GM12873 (cell line): ENCODE results near the gene ATP5F1E.

ENCODE experiments used
- CTCF ChIP-seq: IDR thresholded peaks from 2 replicates; pipeline ENCODE4 v1.5.1; 2012; ENCODE audit warnings: low read depth, mild to moderate bottlenecking, moderate library complexity, low read length, control low read depth; ENCODE audit not compliant: insufficient read depth; ENCODE audit errors: missing control alignments

Gene ATP5F1E

DNA sequence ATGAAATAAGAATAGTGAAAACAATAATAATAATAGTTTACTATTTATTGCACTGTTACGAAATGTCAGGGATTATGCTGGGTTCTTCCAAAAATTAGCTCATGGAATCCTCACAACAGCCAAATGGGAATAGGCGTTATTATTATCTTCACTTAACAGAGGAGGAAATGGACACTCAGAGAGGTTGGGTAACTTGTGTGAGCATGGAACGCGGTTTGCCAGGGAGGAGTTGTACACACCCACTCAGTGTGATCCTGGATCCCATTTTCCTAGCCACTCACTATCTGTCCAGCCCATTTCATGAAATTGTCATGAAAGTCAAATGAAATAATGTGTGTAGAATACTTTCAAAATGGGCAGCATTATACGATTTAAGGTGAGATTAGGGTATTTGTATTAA, 46.5 kb downstream of the ATP5F1E start:
- TF ChIP-seq CTCF = no peak

- no peak for TF ChIP-seq CTCF
These were observed 47.4 kb downstream of the ATP5F1E start for GRCh38 chr20:58984691-58985090.

DNA sequence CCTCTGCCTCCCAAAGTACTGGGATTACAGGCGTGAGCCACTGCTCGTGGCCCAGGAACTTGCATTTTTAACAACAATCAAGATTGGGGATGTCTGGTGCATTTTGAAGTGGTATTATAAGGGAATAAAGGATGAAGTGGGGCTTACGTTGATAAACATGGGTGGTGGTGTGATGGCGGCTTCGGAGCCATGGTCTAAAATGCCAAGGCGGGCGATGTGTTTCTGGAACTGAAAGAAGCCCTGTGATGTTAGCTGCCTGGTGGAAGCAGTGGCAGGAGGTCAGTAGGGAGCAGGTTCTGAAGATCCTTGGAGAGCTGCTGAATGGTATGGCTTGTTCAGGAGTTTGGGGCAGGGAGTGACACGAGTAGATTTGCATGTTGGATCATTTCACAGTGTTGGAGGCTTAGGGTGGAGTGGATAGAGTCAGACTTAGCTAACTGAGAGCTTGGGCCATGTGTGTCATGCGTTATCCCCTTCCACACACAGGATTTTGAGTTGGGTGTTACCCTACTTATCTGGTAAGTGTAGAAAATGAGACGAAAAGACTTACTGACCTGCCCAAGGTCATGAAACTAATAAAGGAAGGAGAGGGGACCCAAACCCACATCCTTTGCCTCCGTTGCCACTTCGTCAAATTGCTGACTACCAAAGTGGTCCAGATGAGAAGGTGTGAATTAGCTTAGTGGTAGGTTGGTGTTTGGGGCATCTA, 49.6 kb downstream of the ATP5F1E start:
- no peak for TF ChIP-seq CTCF

- no peak for TF ChIP-seq CTCF
These were observed 50.3 kb downstream of the ATP5F1E start for GRCh38 chr20:58981628-58982364.

DNA sequence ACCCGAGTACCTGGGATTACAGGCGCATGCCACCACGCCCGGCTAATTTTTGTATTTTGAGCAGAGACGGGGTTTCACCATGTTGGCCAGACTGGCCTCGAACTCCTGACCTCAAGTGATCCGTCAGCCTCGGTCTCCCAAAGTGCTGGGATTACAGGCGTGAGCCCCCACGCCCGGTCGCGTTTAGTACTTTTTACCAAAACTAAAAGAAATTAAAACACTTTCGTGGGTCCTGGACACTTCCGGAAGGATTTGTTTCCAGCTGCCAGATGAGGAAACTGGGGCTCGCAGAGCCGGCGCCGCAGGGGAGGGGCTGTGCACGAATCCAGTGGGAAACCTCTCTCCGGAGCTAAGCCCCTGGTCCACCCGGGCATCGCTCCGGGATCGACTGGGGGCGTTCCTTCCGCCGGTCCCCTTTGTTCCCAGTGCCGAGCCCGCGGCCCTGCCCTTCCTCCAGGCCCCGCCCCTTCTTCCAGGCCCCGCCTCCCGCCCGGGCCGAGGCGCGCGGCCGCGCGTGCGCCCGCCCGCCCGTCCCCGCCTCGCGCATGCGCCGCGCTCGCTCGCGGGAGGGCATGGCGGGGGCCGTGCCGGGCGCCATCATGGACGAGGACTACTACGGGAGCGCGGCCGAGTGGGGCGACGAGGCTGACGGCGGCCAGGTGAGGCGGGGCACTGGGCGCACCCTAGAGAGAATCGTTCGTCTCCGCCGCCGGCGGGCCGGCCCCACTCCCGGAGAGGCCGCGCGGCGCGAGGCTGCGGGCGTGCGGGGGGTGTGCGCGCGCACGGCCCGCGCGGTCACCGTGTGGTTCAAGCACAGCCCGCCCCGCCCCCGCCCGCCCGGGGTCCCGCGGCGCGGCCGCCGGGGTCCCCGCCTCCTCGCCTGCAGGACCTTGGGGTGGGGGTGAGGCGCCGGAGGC, 51.2 kb downstream of the ATP5F1E start, which contains the start of gene NELFCD:
Gene NELFCD, plus strand, starts transcription at position 546 of the 917 bp plus-strand sequence. Its CDS starts 54 bp downstream, at position 600.
- TF ChIP-seq CTCF = no peak

DNA sequence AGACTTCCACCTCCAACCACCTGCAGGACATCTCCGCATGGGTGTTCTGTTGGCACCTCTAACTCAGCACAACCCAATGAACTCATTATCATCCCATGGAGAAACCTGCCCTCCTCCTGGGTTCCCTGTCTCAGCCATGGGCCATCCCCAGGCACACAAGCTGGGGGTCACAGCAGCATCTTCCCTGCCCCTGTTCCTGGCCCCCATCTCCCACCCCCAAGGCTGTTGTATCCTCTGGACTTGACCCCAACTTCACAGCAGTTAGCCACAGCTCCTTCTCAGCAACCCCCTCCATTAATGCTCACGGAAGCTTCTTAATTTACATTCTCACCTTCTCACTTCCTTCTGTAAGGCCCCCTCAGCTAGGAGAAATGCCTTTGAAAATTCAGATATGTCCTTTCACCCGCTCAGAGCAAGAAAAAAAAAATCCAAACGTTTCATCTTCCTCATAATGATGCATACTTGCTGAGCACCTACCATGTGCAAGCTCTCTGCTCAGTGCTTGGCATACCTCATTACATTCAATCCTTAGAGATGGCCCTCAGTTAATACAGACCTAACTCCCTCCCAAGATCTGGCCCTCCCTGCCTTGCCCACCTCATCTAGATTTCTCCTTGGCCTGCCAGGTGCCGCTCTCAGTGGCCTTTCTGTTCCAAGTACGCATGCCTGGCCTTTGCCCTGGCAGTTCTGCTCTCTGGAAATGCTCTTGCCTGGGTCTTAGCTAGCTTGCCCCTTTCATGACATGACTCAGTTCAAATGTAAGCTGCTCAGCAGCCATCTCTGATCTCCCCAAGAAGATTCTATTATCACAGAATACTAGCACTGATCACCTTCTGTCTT, 53.6 kb downstream of the ATP5F1E start:
- TF ChIP-seq CTCF = no peak
